Kidney (tissue), 14 donors: ENCODE measurements around the gene GALR3. TPM values are rescaled to one million over a fixed set of nuclear protein-coding genes. Genes with fewer than 3 reads are reported as not detected.

Experiments used
- DNase-seq, 5 donors: peaks; one replicate each; pipeline ENCODE4 v3.0.0-alpha.2; 2013 to 2020
- FAIRE-seq: peaks from 2 replicates; lab custom pipeline; 2012; peaks lifted over from hg19 to GRCh38; lab: Jason Lieb, UNC
- H3K27ac ChIP-seq, 2 donors: one replicate each; pipeline ENCODE4 v1.7.0; 2013; ENCODE audit warnings: low read depth in 2 of 2, low read length in 2 of 2, inconsistent platforms in 1 of 2
- H3K27me3 ChIP-seq: one replicate; pipeline ENCODE4 v1.7.1; 2013; ENCODE audit warnings: low read length, inconsistent platforms; ENCODE audit not compliant: control insufficient read depth, insufficient read depth
- H3K36me3 ChIP-seq, 3 donors: one replicate each; pipeline versions ENCODE4 v1.7.0 to v1.7.1; 2013; ENCODE audit warnings: low read length in 3 of 3, control low read depth in 1 of 3, inconsistent platforms in 1 of 3; ENCODE audit not compliant: insufficient read depth in 3 of 3, control insufficient read depth in 2 of 3
- H3K4me1 ChIP-seq, 3 donors: one replicate each; pipeline versions ENCODE4 v1.7.0 to v1.7.1; 2013; ENCODE audit warnings: low read length in 3 of 3, inconsistent platforms in 1 of 3, low read depth in 1 of 3; ENCODE audit not compliant: control insufficient read depth in 2 of 3, insufficient read depth in 2 of 3
- H3K4me3 ChIP-seq, 3 donors: one replicate each; pipeline versions ENCODE4 v1.7.0 to v1.8.1; 2013; ENCODE audit warnings: low read length in 3 of 3, control low read depth in 1 of 3, inconsistent platforms in 1 of 3
- H3K9ac ChIP-seq, 3 donors: one replicate each; pipeline versions ENCODE4 v1.7.0 to v1.7.1; 2013; ENCODE audit warnings: low read length in 3 of 3, control low read depth in 1 of 3, inconsistent platforms in 1 of 3
- H3K9me3 ChIP-seq, 3 donors: one replicate each; pipeline versions ENCODE4 v1.7.0 to v1.7.1; 2013; ENCODE audit warnings: low read length in 3 of 3, control low read depth in 1 of 3, inconsistent platforms in 1 of 3; ENCODE audit not compliant: control insufficient read depth in 2 of 3, insufficient read depth in 1 of 3
- intact Hi-C: fragments of 100-400 bp; cut with DNase I; formaldehyde crosslinking; loops from one replicate; pipeline ENCODE4 v1.11.1; 2022
- polyA plus RNA-seq: library from polyadenylated mRNA; stranded (reverse); fragments of 350-450 nt; fragmentation: Illumina TruSeq; extraction: RNeasy Lipid Tissue Mini Kit (QIAGEN cat#74804); gene quantifications from one replicate; pipeline ENCODE4 v1.2.3, GENCODE V29; 2014; ENCODE audit warnings: low read depth, low replicate concordance; ENCODE audit not compliant: insufficient read depth
- total RNA-seq: library from RNA; stranded (reverse); fragmentation: NEBNext Ultra II Directional; extraction: Animal tissue kit (Norgen Biotek cat#: 25700); gene quantifications from one replicate; pipeline ENCODE4 v1.2.1, GENCODE V29; 2021
- TF ChIP-seq, protein P1 (sequence below): IDR thresholded peaks from 3 replicates; pipeline ENCODE4 v1.5.1; 2012; ENCODE audit warnings: mild to moderate bottlenecking, moderate library complexity, borderline replicate concordance; ENCODE audit not compliant: insufficient read depth; ENCODE audit errors: extremely low read depth
- donor health status: control.
- donor health status: control.
- donor health status: control.
- donor health status: control.
- donor health status: control.
- donor health status: DM: yes; HTN: yes; CAD: no.
- donor health status: Normal renal cell carcinoma (clear cell type).

The GALR3 gene
- total and polyA plus RNA-seq, 2 donors from 2014 or later: not detected

- Histone ChIP-seq H3K9me3 (no peaks in the 10 kb centered on the region), H3K36me3 (no peaks in the 10 kb centered on the region), H3K9ac (no peak overlapping the region), H3K27me3 (no peaks in the 10 kb centered on the region), H3K4me3 (no peak overlapping the region), H3K27ac (no peak overlapping the region), H3K4me1 (peaks cover 0 to 10% (median 0%) of the 10 kb centered on the region in 3 donors)
- intact Hi-C loops: no loop called here
- FAIRE-seq (no peak), DNase-seq (peak in 1 of 5 donors; percentile 72)
- TF ChIP-seq, protein P1, sequence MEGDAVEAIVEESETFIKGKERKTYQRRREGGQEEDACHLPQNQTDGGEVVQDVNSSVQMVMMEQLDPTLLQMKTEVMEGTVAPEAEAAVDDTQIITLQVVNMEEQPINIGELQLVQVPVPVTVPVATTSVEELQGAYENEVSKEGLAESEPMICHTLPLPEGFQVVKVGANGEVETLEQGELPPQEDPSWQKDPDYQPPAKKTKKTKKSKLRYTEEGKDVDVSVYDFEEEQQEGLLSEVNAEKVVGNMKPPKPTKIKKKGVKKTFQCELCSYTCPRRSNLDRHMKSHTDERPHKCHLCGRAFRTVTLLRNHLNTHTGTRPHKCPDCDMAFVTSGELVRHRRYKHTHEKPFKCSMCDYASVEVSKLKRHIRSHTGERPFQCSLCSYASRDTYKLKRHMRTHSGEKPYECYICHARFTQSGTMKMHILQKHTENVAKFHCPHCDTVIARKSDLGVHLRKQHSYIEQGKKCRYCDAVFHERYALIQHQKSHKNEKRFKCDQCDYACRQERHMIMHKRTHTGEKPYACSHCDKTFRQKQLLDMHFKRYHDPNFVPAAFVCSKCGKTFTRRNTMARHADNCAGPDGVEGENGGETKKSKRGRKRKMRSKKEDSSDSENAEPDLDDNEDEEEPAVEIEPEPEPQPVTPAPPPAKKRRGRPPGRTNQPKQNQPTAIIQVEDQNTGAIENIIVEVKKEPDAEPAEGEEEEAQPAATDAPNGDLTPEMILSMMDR: no peak
These were observed 41.6 kb upstream of the GALR3 start for GRCh38 chr22:37781434-37782059.

GRCh38 chr22:37782340-37783168 lies 40.6 kb upstream of the GALR3 start:
- DNase-seq (peak in 1 of 5 donors; percentile 49), FAIRE-seq (no peak)
- Histone ChIP-seq H3K9ac (no peak overlapping the region), H3K4me1 (peaks cover 0 to 7% (median 0%) of the 10 kb centered on the region in 3 donors), H3K9me3 (no peaks in the 10 kb centered on the region), H3K27ac (no peak overlapping the region), H3K27me3 (no peaks in the 10 kb centered on the region), H3K36me3 (no peaks in the 10 kb centered on the region), H3K4me3 (no peak overlapping the region)
- intact Hi-C loops: no loop called here
- TF ChIP-seq, protein P1: no peak

GRCh38 chr22:37784829-37785495 lies 38.2 kb upstream of the GALR3 start:
- Histone ChIP-seq H3K36me3 (no peaks in the 10 kb centered on the region), H3K4me3 (no peak overlapping the region), H3K27me3 (no peaks in the 10 kb centered on the region), H3K27ac (no peak overlapping the region), H3K9ac (no peak overlapping the region), H3K4me1 (peaks cover 0 to 7% (median 0%) of the 10 kb centered on the region in 3 donors), H3K9me3 (no peaks in the 10 kb centered on the region)
- no peak for FAIRE-seq
- intact Hi-C loops: no loop called here
- TF ChIP-seq, protein P1: no peak
- peak in 1 of 5 donors; percentile 88 for DNase-seq
